Prostate gland (tissue), 2 donors: ENCODE results near the gene FANCD2.
"Not testable (repeated sequence)": the region's sequence is repeated elsewhere in the genome, so short reads cannot be mapped to it uniquely, and the experiment has no call there.

Source experiments
- CTCF ChIP-seq, 4 experiments: fragments of 200-600 bp in 2 of 4; fragments of 450-650 bp in 2 of 4; sonication (generic) in 2 of 4; IDR thresholded peaks; 1 replicate in 3 of 4; 2 replicates in 1 of 4; pipeline ENCODE4 v1.5.1; 2016 to 2019; ENCODE audit warnings: antibody characterized with exemption in 4 of 4, mild to moderate bottlenecking in 2 of 4, moderate library complexity in 2 of 4
- POLR2A ChIP-seq: fragments of 450-650 bp; IDR thresholded peaks from one replicate; pipeline ENCODE4 v1.6.1; 2016; ENCODE audit warnings: antibody characterized with exemption, mild to moderate bottlenecking

- TF ChIP-seq CTCF (IDR thresholded peaks at IDR 0.05); POLR2A: not testable (repeated sequence)
These were observed 65.2 kb downstream of the FANCD2 start for GRCh38 chr3:10091387-10091786.
